ENCODE results near the gene PDZRN3.

DNA sequence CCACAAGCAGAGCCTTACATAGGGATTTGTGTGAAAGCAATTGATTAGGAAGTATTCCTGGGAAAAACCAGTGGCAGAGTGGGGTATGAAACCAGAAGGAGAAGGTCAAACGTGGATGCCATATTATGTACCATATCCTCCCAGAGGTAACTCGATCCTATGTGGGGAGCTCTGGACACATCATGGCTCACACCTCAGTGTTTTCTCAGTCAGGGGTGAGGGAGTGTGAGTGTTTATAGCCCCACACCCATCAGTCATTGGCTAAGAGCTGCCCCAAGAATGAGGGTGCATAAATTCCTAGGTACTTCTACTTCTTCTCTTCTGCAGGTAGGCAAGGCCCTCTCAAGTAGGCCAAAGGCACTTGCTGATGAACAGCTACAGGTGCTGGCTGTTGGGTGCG is 28.2 kb upstream of the PDZRN3 start:
- TF ChIP-seq CTCF (IDR thresholded peaks at IDR 0.05) (no peak), POLR2AphosphoS5 (IDR thresholded peaks at IDR 0.05; ENCODE audit: insufficient read depth in 1 of 2, low read depth in 1 of 2) (no peak)
